Measurements from ENCODE around the gene CPNE8. TPM values are rescaled to one million over a fixed set of nuclear protein-coding genes. Genes with fewer than 3 reads are reported as not detected.

CPNE8 gene
- total and polyA plus RNA-seq, 2 of the 4 experiments (the other 2 are of a cell fraction), result not detected

- Histone ChIP-seq H3K23ac (ENCODE audit: low read depth, low read length) (no peak overlapping the region), H4K20me1 (ENCODE audit: insufficient read depth, low read length) (no peaks in the 10 kb centered on the region), H2AFZ (replicated peaks; ENCODE audit: low read length, poor library complexity) (no peak overlapping the region), H2BK5ac (ENCODE audit: low read depth, low read length, poor library complexity, severe bottlenecking) (no peak overlapping the region), H2AK9ac (replicated peaks; ENCODE audit: low read depth, low read length, poor library complexity) (no peak overlapping the region), H3K4ac (ENCODE audit: low read depth, low read length) (no peak overlapping the region), H3K27ac (ENCODE audit: insufficient read depth, low read length) (no peak overlapping the region), H3K4me3 (ENCODE audit: insufficient read depth, low read depth, low read length) (no peak overlapping the region), H4K5ac (ENCODE audit: low read depth, low read length) (no peak overlapping the region), H3K56ac (ENCODE audit: extremely low read depth, insufficient read depth, low read length) (no peak overlapping the region), H3K4me2 (ENCODE audit: low read depth, low read length) (no peak overlapping the region), H2BK15ac (ENCODE audit: low read depth, low read length) (no peak overlapping the region), H3K36me3 (ENCODE audit: control insufficient read depth, insufficient read depth, low read length) (no peaks in the 10 kb centered on the region), H3K27me3 (ENCODE audit: control insufficient read depth, insufficient read depth, low read length) (no peaks in the 10 kb centered on the region), H3K9me1 (ENCODE audit: insufficient read depth, low read length) (no peaks in the 10 kb centered on the region), H4K8ac (ENCODE audit: low read depth in 2 of 2, low read length in 2 of 2) (no peak overlapping the region), H3K18ac (ENCODE audit: low read depth, low read length) (no peak overlapping the region), H2BK20ac (ENCODE audit: low read depth, low read length) (no peak overlapping the region), H2AK5ac (ENCODE audit: low read depth, low read length) (no peak overlapping the region), H2BK120ac (ENCODE audit: low read depth, low read length) (no peak overlapping the region), H3K4me1 (ENCODE audit: control insufficient read depth, insufficient read depth, low read length) (no peaks in the 10 kb centered on the region), H3K9me3 (ENCODE audit: control insufficient read depth, insufficient read depth, low read length) (peaks cover 8% of the 10 kb centered on the region), H3K79me1 (ENCODE audit: low read depth in 1 of 2, low read length in 2 of 2) (no peaks in the 10 kb centered on the region), H3K14ac (replicated peaks; ENCODE audit: low read depth, low read length) (no peak overlapping the region), H3K9ac (ENCODE audit: low read depth, low read length) (no peak overlapping the region), H4K91ac (ENCODE audit: insufficient read depth, low read depth, low read length) (no peak overlapping the region)
- no CpG with 5 or more reads among the region's 2 CpGs for WGBS, 2 experiments (ENCODE audit: extremely low coverage in 2 of 2, insufficient read length in 1 of 2)
- CTCF ChIA-PET, result no interaction called here
- in situ Hi-C loops (cut with MboI; ENCODE audit: low sequenced_read_pairs) (no loop called here), dilution Hi-C loops (cut with HindIII; ENCODE audit: low sequenced_read_pairs, unreplicated experiment) (no loop called here), intact Hi-C loops (cut with micrococcal nuclease) (no loop called here)
- DNase-seq (no peak), ATAC-seq (ENCODE audit: low read depth) (no peak)
- POLR2A ChIA-PET (ENCODE audit: unreplicated experiment), result no interaction called here
- BruUV-seq (replicated peaks), result no TSS peak
- no peak for TF ChIP-seq MAZ (IDR thresholded peaks at IDR 0.05; ENCODE audit: borderline replicate concordance, low read depth, low read length)
Measured at GRCh38 chr12:38653650-38654049, 251.7 kb downstream of the CPNE8 start.
